Pancreas (tissue), 10 donors: ENCODE measurements around the gene DNAI1. TPM values are rescaled to one million over a fixed set of nuclear protein-coding genes. Genes with fewer than 3 reads are reported as not detected.

Experiments
- ATAC-seq, 4 donors: fragments of 200-7000 bp; cut with Tn5 transposase; one replicate each; pipeline versions ENCODE4 v1.8.0 to v1.9.1; 2020; ENCODE audit warnings: mild to moderate bottlenecking in 4 of 4, moderate library complexity in 4 of 4
- DNase-seq, 6 donors: peaks; one replicate each; pipeline ENCODE4 v3.0.0-alpha.2; 2020
- FAIRE-seq: peaks from 2 replicates; lab custom pipeline; 2012; peaks lifted over from hg19 to GRCh38; lab: Jason Lieb, UNC
- H3K27ac ChIP-seq, 4 donors: fragments of 200-600 bp; sonication (generic); 1 replicate in 3 of 4; 2 replicates in 1 of 4; pipeline versions ENCODE4 v1.5.0 to v1.8.0; 2020
- H3K27me3 ChIP-seq, 4 donors: fragments of 200-600 bp; one replicate each; pipeline ENCODE4 v1.8.0; 2021
- H3K36me3 ChIP-seq, 3 donors: fragments of 200-600 bp; sonication (generic) in 1 of 3; one replicate each; pipeline versions ENCODE4 v1.5.0 to v1.8.0; 2020 to 2021
- H3K4me1 ChIP-seq, 3 donors: fragments of 200-600 bp; one replicate each; pipeline ENCODE4 v1.8.0; 2021
- H3K4me3 ChIP-seq, 4 donors: fragments of 200-600 bp; sonication (generic) in 2 of 4; one replicate each; pipeline versions ENCODE4 v1.5.0 to v1.8.0; 2020 to 2021
- H3K9me3 ChIP-seq, 4 donors: fragments of 200-600 bp; one replicate each; pipeline ENCODE4 v1.8.0; 2021
- CTCF ChIP-seq, 4 donors: fragments of 200-600 bp; sonication (generic) in 3 of 4; IDR thresholded peaks; one replicate each; pipeline versions ENCODE4 v1.5.0 to v1.8.0; 2021; ENCODE audit warnings: antibody characterized with exemption in 4 of 4
- WGBS, 2 donors: extraction: QIAGEN DNeasy Blood & Tissue Kit; methylation state at CpG; one replicate each; pipeline ENCODE4 v1.1.7; 2013; 5-methylcytosine and 5-hydroxymethylcytosine counted together
- intact Hi-C, 3 donors: fragments of 100-400 bp; cut with DNase I; formaldehyde crosslinking; loops; one replicate each; pipeline versions ENCODE4 v1.11.1 to v1.14.2; 2022
- polyA plus RNA-seq, 2 donors: library from polyadenylated mRNA; stranded (reverse); fragments of 200-250 nt; gene quantifications; one replicate each; pipeline ENCODE4 v1.2.3, GENCODE V29; 2013
- total RNA-seq, 6 donors: library from RNA; stranded (reverse); fragmentation: NEBNext Ultra II Directional in 4 of 6; extraction: Animal tissue kit (Norgen Biotek cat#: 25700) in 4 of 6; gene quantifications; one replicate each; pipeline versions ENCODE4 v1.2.1 to v1.2.4, GENCODE V29; 2021 to 2023
- donor health status: healthy with polysubstance abuse.
- donor health status: DM: no; HTN: no; CAD: no; lungs with moderate emphysema.
- donor health status: DM: no; HTN: no; CAD: no.
- donor health status: control.
- donor health status: control.
- donor health status: Bipolar disorder and iron deficiency.
- donor health status: DM: yes; HTN: yes; CAD: no.
- donor health status: DM: no; HTN: no; CAD: no.
- donor health status: DM: no; HTN: no; CAD: no.
- donor health status: DM: yes; HTN: yes; CAD: no.

Gene DNAI1
- total and polyA plus RNA-seq, 8 donors, result 0.16 to 5.0 (median 0.49) TPM

- Histone ChIP-seq H3K36me3 (no peaks in the 10 kb centered on the region), H3K27me3 (no peaks in the 10 kb centered on the region), H3K4me3 (no peak overlapping the region), H3K9me3 (no peaks in the 10 kb centered on the region), H3K27ac (no peak overlapping the region), H3K4me1 (no peaks in the 10 kb centered on the region)
- DNase-seq (no peak), ATAC-seq (no peak), FAIRE-seq (no peak)
- intact Hi-C loops, result loop anchor here in 2 of 3 donors (10.0 kb wide), 2 partner anchors 98 to 148 kb away; no protein-coding TSS in a partner anchor
- WGBS, 2 donors, result 97 to 100% methylated on average over 1 of the region's 1 CpG
- TF ChIP-seq CTCF (IDR thresholded peaks at IDR 0.05), result no peak
These were observed 11.7 kb upstream of the DNAI1 start for GRCh38 chr9:34446951-34447350.

DNA sequence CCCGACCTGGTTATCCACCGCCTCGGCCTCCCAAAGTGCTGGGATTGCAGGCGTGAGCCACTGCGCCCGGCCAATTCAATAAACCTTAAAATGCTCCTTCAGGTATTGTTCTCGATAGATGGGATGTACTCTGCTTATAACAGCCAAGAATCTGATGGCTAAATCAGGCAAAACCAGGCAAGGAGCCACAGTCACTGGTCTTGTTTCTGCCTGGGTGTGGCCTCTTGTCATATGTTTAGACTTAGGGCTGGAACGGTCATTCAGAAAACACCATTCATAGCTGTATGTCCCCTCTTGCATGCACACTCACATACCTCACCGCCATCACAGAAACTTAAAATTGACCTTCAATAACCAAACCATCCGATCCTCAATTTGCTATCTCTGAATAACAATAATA lies 8.0 kb upstream of the DNAI1 start:
- no peak for DNase-seq
- intact Hi-C loops, result no loop called here
- WGBS, 2 donors, result 89 to 91% methylated on average over 10 of the region's 10 CpGs
- H3K4me3 ChIP-seq, result no peak overlapping the region
- H3K9me3 ChIP-seq, result no peaks in the 10 kb centered on the region
- no peak for ATAC-seq
- H3K4me1 ChIP-seq, result no peaks in the 10 kb centered on the region
- FAIRE-seq, result no peak
- no peaks in the 10 kb centered on the region for H3K36me3 ChIP-seq
- no peak for TF ChIP-seq CTCF (IDR thresholded peaks at IDR 0.05)
- H3K27me3 ChIP-seq, result no peaks in the 10 kb centered on the region
- H3K27ac ChIP-seq, result no peak overlapping the region

DNA sequence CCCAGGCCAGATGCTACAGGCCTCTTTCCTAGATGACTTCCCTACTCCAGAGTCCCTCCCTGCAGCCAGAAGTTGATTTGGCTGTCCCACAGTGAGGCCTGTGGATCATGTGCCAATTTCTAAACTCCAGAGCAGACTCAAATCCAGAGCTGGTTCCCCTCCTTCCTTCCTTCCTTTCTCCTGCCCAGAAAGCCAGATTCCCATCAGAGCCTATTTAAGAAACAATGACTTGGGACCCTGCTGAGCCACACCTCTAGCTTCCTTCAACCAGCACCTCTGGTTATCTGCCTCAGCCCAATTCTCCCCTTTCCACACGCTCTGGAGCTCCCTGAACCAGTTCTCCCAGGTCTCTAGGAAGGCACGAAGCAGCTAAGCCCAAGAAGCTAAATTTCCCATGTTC lies 7.5 kb upstream of the DNAI1 start:
- ATAC-seq, result no peak
- intact Hi-C loops, result no loop called here
- Histone ChIP-seq H3K27me3 (no peaks in the 10 kb centered on the region), H3K9me3 (no peaks in the 10 kb centered on the region), H3K4me3 (no peak overlapping the region), H3K36me3 (no peaks in the 10 kb centered on the region), H3K4me1 (no peaks in the 10 kb centered on the region), H3K27ac (no peak overlapping the region)
- no peak for DNase-seq
- no peak for FAIRE-seq
- no peak for TF ChIP-seq CTCF (IDR thresholded peaks at IDR 0.05)
- 76 to 78% methylated on average over 2 of the region's 2 CpGs for WGBS, 2 donors

GRCh38 chr9:34451545-34451944 lies 7.1 kb upstream of the DNAI1 start:
- DNase-seq (no peak), ATAC-seq (no peak), FAIRE-seq (no peak)
- no peak overlapping the region for H3K4me3 ChIP-seq
- H3K27ac ChIP-seq, result no peak overlapping the region
- intact Hi-C loops, result no loop called here
- H3K9me3 ChIP-seq, result no peaks in the 10 kb centered on the region
- H3K36me3 ChIP-seq, result no peaks in the 10 kb centered on the region
- 68 to 73% methylated on average over 3 of the region's 3 CpGs for WGBS, 2 donors
- H3K27me3 ChIP-seq, result no peaks in the 10 kb centered on the region
- no peaks in the 10 kb centered on the region for H3K4me1 ChIP-seq
- TF ChIP-seq CTCF (IDR thresholded peaks at IDR 0.05), result no peak

DNA sequence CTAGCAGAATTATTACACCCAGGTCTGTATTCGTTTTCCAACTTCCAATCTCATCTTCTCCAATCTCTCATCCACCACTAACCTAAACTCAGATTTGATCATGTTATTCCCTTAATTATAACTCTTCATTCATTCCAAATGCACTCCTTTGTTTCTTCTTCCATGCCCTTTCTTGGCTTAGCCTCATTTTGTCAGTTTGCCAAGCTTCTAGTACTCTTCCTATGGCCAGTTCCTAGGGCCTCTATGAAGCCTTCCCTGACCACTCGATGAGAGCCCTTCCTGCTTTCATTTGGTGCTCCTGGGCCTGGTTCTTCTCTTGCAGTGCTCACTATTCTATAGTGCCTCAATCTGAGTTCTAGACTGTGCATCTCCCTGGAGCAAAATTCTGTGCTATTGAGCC lies 6.0 kb upstream of the DNAI1 start:
- Histone ChIP-seq H3K36me3 (no peaks in the 10 kb centered on the region), H3K4me1 (no peaks in the 10 kb centered on the region), H3K27ac (no peak overlapping the region), H3K9me3 (no peaks in the 10 kb centered on the region), H3K4me3 (no peak overlapping the region), H3K27me3 (no peaks in the 10 kb centered on the region)
- FAIRE-seq, result no peak
- ATAC-seq, result no peak
- DNase-seq, result no peak
- intact Hi-C loops, result no loop called here
- no peak for TF ChIP-seq CTCF (IDR thresholded peaks at IDR 0.05)
- 74 to 77% methylated on average over 2 of the region's 2 CpGs for WGBS, 2 donors
